IMR-90 (cell line): ENCODE measurements around the gene SELENOM. TPM values are rescaled to one million over a fixed set of nuclear protein-coding genes. Genes with fewer than 3 reads are reported as not detected.

ENCODE experiments used
- ATAC-seq: fragments of 200-7000 bp; cut with Tn5 transposase; 2 replicates; pipeline ENCODE4 v1.9.1; 2020; ENCODE audit warnings: low read depth, mild to moderate bottlenecking, moderate library complexity
- BruUV-seq: library from RNA; stranded (reverse); fragments of 400-500 nt; replicated peaks from 2 replicates; lab custom pipeline; 2021; lab: Mats Ljungman, UMichigan
- CTCF ChIA-PET: fragments of 300-600 bp; formaldehyde crosslinking; extraction: SDS; loops from one replicate; lab custom pipeline; 2021; ENCODE audit warnings: antibody characterized with exemption; lab: Yijun Ruan, JAX
- POLR2A ChIA-PET: fragments of 300-600 bp; sonication (Branson Sonifier 250); formaldehyde crosslinking; loops from one replicate; lab custom pipeline; 2022; ENCODE audit warnings: antibody characterized with exemption; ENCODE audit not compliant: unreplicated experiment; lab: Charles Lee
- DNase-seq: peaks from one replicate; pipeline ENCODE4 v3.0.0; 2013
- H2AFZ ChIP-seq: replicated peaks from 2 replicates; pipeline ENCODE3; 2013; ENCODE audit warnings: low read length, mild to moderate bottlenecking; ENCODE audit not compliant: poor library complexity
- H2AK5ac ChIP-seq: 2 replicates; pipeline ENCODE4 v1.6.1; 2013; ENCODE audit warnings: low read depth, low read length, inconsistent platforms
- H2AK9ac ChIP-seq: replicated peaks from 2 replicates; pipeline ENCODE3; 2013; ENCODE audit warnings: mild to moderate bottlenecking, low read depth, low read length, moderate library complexity; ENCODE audit not compliant: poor library complexity
- H2BK120ac ChIP-seq: 2 replicates; pipeline ENCODE4 v1.6.1; 2013; ENCODE audit warnings: low read depth, low read length, inconsistent platforms
- H2BK15ac ChIP-seq: 3 replicates; pipeline ENCODE4 v1.6.1; 2013; ENCODE audit warnings: low read depth, low read length, inconsistent platforms
- H2BK20ac ChIP-seq: 2 replicates; pipeline ENCODE4 v1.6.1; 2013; ENCODE audit warnings: low read depth, mild to moderate bottlenecking, inconsistent platforms, low read length, moderate library complexity
- H2BK5ac ChIP-seq: 2 replicates; pipeline ENCODE4 v1.6.1; 2013; ENCODE audit warnings: mild to moderate bottlenecking, low read depth, low read length, inconsistent platforms; ENCODE audit not compliant: poor library complexity, severe bottlenecking
- H3K14ac ChIP-seq: replicated peaks from 2 replicates; pipeline ENCODE4 v1.6.1; 2013; ENCODE audit warnings: low read depth, low read length, inconsistent platforms
- H3K18ac ChIP-seq: 2 replicates; pipeline ENCODE4 v1.6.1; 2013; ENCODE audit warnings: low read depth, low read length, control low read depth
- H3K23ac ChIP-seq: 2 replicates; pipeline ENCODE4 v1.6.1; 2013; ENCODE audit warnings: low read depth, low read length, inconsistent platforms
- H3K27ac ChIP-seq: 2 replicates; pipeline ENCODE4 v1.5.1; 2013; ENCODE audit warnings: mild to moderate bottlenecking, control low read depth, low read length; ENCODE audit not compliant: insufficient read depth
- H3K27me3 ChIP-seq: 2 replicates; pipeline ENCODE4 v1.6.1; 2013; ENCODE audit warnings: low read length; ENCODE audit not compliant: control insufficient read depth, insufficient read depth
- H3K36me3 ChIP-seq: 2 replicates; pipeline ENCODE4 v1.6.1; 2013; ENCODE audit warnings: low read length, mixed read lengths; ENCODE audit not compliant: control insufficient read depth, insufficient read depth
- H3K4ac ChIP-seq: 2 replicates; pipeline ENCODE4 v1.6.1; 2013; ENCODE audit warnings: low read depth, low read length, inconsistent platforms
- H3K4me1 ChIP-seq: 2 replicates; pipeline ENCODE4 v1.6.1; 2013; ENCODE audit warnings: low read length, mixed read lengths; ENCODE audit not compliant: control insufficient read depth, insufficient read depth
- H3K4me2 ChIP-seq: 2 replicates; pipeline ENCODE4 v1.6.1; 2013; ENCODE audit warnings: low read depth, mild to moderate bottlenecking, control low read depth, low read length, moderate library complexity
- H3K4me3 ChIP-seq: 2 replicates; pipeline ENCODE4 v1.5.1; 2013; ENCODE audit warnings: low read depth, mild to moderate bottlenecking, control low read depth, low read length, moderate library complexity; ENCODE audit not compliant: insufficient read depth
- H3K56ac ChIP-seq: 2 replicates; pipeline ENCODE4 v1.6.1; 2013; ENCODE audit warnings: low read length, inconsistent platforms; ENCODE audit not compliant: insufficient read depth; ENCODE audit errors: extremely low read depth
- H3K79me1 ChIP-seq, 2 experiments: 2 replicates each; pipeline ENCODE4 v1.6.1; 2013; ENCODE audit warnings: low read length in 2 of 2, inconsistent platforms in 1 of 2, low read depth in 1 of 2
- H3K9ac ChIP-seq: 2 replicates; pipeline ENCODE4 v1.6.1; 2013; ENCODE audit warnings: low read depth, low read length, control low read depth
- H3K9me1 ChIP-seq: 2 replicates; pipeline ENCODE4 v1.6.1; 2013; ENCODE audit warnings: low read length, inconsistent platforms; ENCODE audit not compliant: insufficient read depth
- H3K9me3 ChIP-seq: 2 replicates; pipeline ENCODE4 v1.6.1; 2013; ENCODE audit warnings: low read length; ENCODE audit not compliant: control insufficient read depth, insufficient read depth
- H4K20me1 ChIP-seq: 2 replicates; pipeline ENCODE4 v1.6.1; 2013; ENCODE audit warnings: low read length, inconsistent platforms; ENCODE audit not compliant: insufficient read depth
- H4K5ac ChIP-seq: 2 replicates; pipeline ENCODE4 v1.6.1; 2013; ENCODE audit warnings: mild to moderate bottlenecking, low read depth, low read length, control low read depth
- H4K8ac ChIP-seq, 2 experiments: 2 replicates each; pipeline ENCODE4 v1.6.1; 2013; ENCODE audit warnings: low read depth in 2 of 2, low read length in 2 of 2, control low read depth in 1 of 2, inconsistent platforms in 1 of 2
- H4K91ac ChIP-seq: 2 replicates; pipeline ENCODE4 v1.6.1; 2013; ENCODE audit warnings: low read depth, low read length, inconsistent platforms; ENCODE audit not compliant: insufficient read depth
- BHLHE40 ChIP-seq: fragments of 150-350 bp; IDR thresholded peaks from 2 replicates; pipeline ENCODE4 v1.6.1; 2016; ENCODE audit warnings: mild to moderate bottlenecking, low read depth, low read length
- CEBPB ChIP-seq: IDR thresholded peaks from 2 replicates; pipeline ENCODE4 v1.6.1; 2012; ENCODE audit warnings: low read depth, low read length, improper control_type of control experiment
- CHD1 ChIP-seq: IDR thresholded peaks from 2 replicates; pipeline ENCODE4 v1.6.1; 2012; ENCODE audit warnings: low read depth, low read length, improper control_type of control experiment
- FOS ChIP-seq: fragments of 150-350 bp; IDR thresholded peaks from 2 replicates; pipeline ENCODE4 v1.6.1; 2016; ENCODE audit warnings: low read depth, low read length
- MAFK ChIP-seq: IDR thresholded peaks from 2 replicates; pipeline ENCODE4 v1.6.1; 2012; ENCODE audit warnings: low read depth, low read length, improper control_type of control experiment
- MAZ ChIP-seq: IDR thresholded peaks from 2 replicates; pipeline ENCODE4 v1.6.1; 2012; ENCODE audit warnings: low read depth, mild to moderate bottlenecking, low read length, improper control_type of control experiment, moderate library complexity, borderline replicate concordance
- MXI1 ChIP-seq: IDR thresholded peaks from 2 replicates; pipeline ENCODE4 v1.6.1; 2012; ENCODE audit warnings: low read depth, mild to moderate bottlenecking, low read length, moderate library complexity, borderline replicate concordance
- NFE2L2 ChIP-seq: fragments of 150-350 bp; IDR thresholded peaks from 2 replicates; pipeline ENCODE4 v1.6.1; 2016; ENCODE audit warnings: low read depth, mild to moderate bottlenecking, low read length
- POLR2A ChIP-seq: IDR thresholded peaks from 2 replicates; pipeline ENCODE4 v1.6.1; 2012; ENCODE audit warnings: mild to moderate bottlenecking, low read depth, low read length
- RAD21 ChIP-seq: IDR thresholded peaks from 2 replicates; pipeline ENCODE4 v1.6.1; 2012; ENCODE audit warnings: low read length, improper control_type of control experiment
- RCOR1 ChIP-seq: IDR thresholded peaks from 2 replicates; pipeline ENCODE4 v1.6.1; 2012; ENCODE audit warnings: mild to moderate bottlenecking, low read length, improper control_type of control experiment; ENCODE audit not compliant: insufficient replicate concordance
- RFX5 ChIP-seq: IDR thresholded peaks from 2 replicates; pipeline ENCODE4 v1.8.0; 2012; ENCODE audit warnings: low read depth, mild to moderate bottlenecking, low read length, moderate library complexity
- SMC3 ChIP-seq: fragments of 150-350 bp; IDR thresholded peaks from 2 replicates; pipeline ENCODE4 v1.6.1; 2016; ENCODE audit warnings: low read depth, mild to moderate bottlenecking, antibody characterized with exemption, low read length, moderate library complexity
- WGBS, 2 experiments: methylation state at CpG; one replicate each; pipeline versions ENCODE4 v1.1.5 to v1.1.7; 2013; ENCODE audit warnings: missing lambda C conversion rate in 2 of 2; ENCODE audit not compliant: insufficient read length in 1 of 2; ENCODE audit errors: extremely low coverage in 2 of 2; 5-methylcytosine and 5-hydroxymethylcytosine counted together
- dilution Hi-C: fragments of 300-500 bp; cut with HindIII; formaldehyde crosslinking; loops from one replicate; pipeline ENCODE4 v1.14.3; 2018; ENCODE audit warnings: low sequenced_read_pairs; ENCODE audit not compliant: unreplicated experiment
- in situ Hi-C: fragments of 300-500 bp; cut with MboI; formaldehyde crosslinking; loops from 3 replicates; pipeline ENCODE4 v1.14.3; 2019; ENCODE audit warnings: low sequenced_read_pairs, inconsistent platforms, mixed read lengths
- intact Hi-C: fragments of 100-400 bp; cut with micrococcal nuclease; formaldehyde crosslinking; loops from 2 replicates; pipeline ENCODE4 v1.10.0; 2022
- polyA plus RNA-seq, 3 experiments: library from polyadenylated mRNA; depleted of rRNA; stranded (reverse); fragments of >200 nt; gene quantifications; 2 replicates each; pipeline ENCODE4 v1.2.3, GENCODE V29; 2012; ENCODE audit warnings: low replicate concordance in 1 of 3
- total RNA-seq: library from RNA; depleted of rRNA; stranded (reverse); fragments of >200 nt; gene quantifications from 2 replicates; pipeline ENCODE4 v1.2.3, GENCODE V29; 2012
- TF ChIP-seq, protein P1 (sequence below): fragments of 150-350 bp; IDR thresholded peaks from 2 replicates; pipeline ENCODE4 v1.6.1; 2016; ENCODE audit warnings: low read depth, mild to moderate bottlenecking, low read length, moderate library complexity, borderline replicate concordance
- TF ChIP-seq, protein P2 (sequence below): conservative IDR thresholded peaks from 2 replicates; pipeline ENCODE4 v1.5.1; 2012; ENCODE audit warnings: mild to moderate bottlenecking, low read depth, low read length, improper control_type of control experiment
- TF ChIP-seq, protein P3 (sequence below): fragments of 150-350 bp; IDR thresholded peaks from 2 replicates; pipeline ENCODE4 v1.6.1; 2017; ENCODE audit warnings: mild to moderate bottlenecking, antibody characterized with exemption, low read length, low read depth

Gene SELENOM
- total and polyA plus RNA-seq, 2 of the 4 experiments (the other 2 are of a cell fraction): 46.2 to 270 TPM

DNA sequence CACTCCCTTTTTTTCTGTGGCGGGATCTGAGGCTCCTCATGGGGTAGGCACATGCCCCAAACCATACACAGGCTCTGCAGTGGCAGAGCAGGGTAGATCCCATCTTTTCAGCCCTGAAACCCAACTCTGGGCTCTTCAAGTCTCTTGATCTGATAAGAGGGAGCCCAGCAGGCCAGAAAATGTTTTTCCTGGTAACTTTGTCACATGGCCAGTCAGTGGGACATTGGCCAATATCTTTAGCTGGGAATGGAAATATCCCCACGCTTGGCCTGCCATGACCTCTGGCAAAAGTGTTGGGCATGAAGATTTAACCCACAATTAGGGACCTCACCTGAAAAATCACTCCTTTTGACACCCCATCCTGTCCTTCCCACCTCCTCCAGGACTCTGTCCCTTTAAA, 23.5 kb upstream of the SELENOM start:
- Histone ChIP-seq H3K27ac (no peak overlapping the region), H3K4me2 (no peak overlapping the region), H3K23ac (no peak overlapping the region), H3K9me1 (no peaks in the 10 kb centered on the region), H3K4me1 (no peaks in the 10 kb centered on the region), H4K8ac (no peak overlapping the region), H3K56ac (no peak overlapping the region), H2AFZ (no peak overlapping the region), H2BK120ac (no peak overlapping the region), H3K18ac (no peak overlapping the region), H2BK20ac (no peak overlapping the region), H3K9me3 (no peaks in the 10 kb centered on the region), H3K14ac (no peak overlapping the region), H2BK15ac (no peak overlapping the region), H3K79me1 (no peaks in the 10 kb centered on the region), H3K27me3 (no peaks in the 10 kb centered on the region; the same call in 1 of the 2 replicates), H4K5ac (no peak overlapping the region), H3K9ac (no peak overlapping the region), H3K36me3 (no peaks in the 10 kb centered on the region), H3K4ac (no peak overlapping the region), H2AK9ac (no peak overlapping the region), H2AK5ac (no peak overlapping the region), H4K20me1 (no peaks in the 10 kb centered on the region), H4K91ac (no peak overlapping the region), H3K4me3 (no peak overlapping the region), H2BK5ac (no peak overlapping the region)
- CTCF ChIA-PET: no interaction called here
- POLR2A ChIA-PET: no interaction called here
- ATAC-seq (no peak), DNase-seq (no peak)
- in situ Hi-C loops (no loop called here), dilution Hi-C loops (no loop called here), intact Hi-C loops (no loop called here)
- BruUV-seq: no TSS peak
- WGBS, 2 experiments: 60% methylated on average over 1 of the region's 2 CpGs; no CpG with 5 or more reads in 1 of the 2 experiments
- TF ChIP-seq, protein P1, sequence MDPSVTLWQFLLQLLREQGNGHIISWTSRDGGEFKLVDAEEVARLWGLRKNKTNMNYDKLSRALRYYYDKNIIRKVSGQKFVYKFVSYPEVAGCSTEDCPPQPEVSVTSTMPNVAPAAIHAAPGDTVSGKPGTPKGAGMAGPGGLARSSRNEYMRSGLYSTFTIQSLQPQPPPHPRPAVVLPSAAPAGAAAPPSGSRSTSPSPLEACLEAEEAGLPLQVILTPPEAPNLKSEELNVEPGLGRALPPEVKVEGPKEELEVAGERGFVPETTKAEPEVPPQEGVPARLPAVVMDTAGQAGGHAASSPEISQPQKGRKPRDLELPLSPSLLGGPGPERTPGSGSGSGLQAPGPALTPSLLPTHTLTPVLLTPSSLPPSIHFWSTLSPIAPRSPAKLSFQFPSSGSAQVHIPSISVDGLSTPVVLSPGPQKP: no peak
- TF ChIP-seq RCOR1 (no peak), SMC3 (no peak), RAD21 (no peak), MAZ (no peak), NFE2L2 (no peak), CHD1 (no peak), RFX5 (no peak), MAFK (no peak), CEBPB (no peak), POLR2A (no peak), BHLHE40 (no peak), MXI1 (no peak), FOS (no peak)
- TF ChIP-seq, protein P2, sequence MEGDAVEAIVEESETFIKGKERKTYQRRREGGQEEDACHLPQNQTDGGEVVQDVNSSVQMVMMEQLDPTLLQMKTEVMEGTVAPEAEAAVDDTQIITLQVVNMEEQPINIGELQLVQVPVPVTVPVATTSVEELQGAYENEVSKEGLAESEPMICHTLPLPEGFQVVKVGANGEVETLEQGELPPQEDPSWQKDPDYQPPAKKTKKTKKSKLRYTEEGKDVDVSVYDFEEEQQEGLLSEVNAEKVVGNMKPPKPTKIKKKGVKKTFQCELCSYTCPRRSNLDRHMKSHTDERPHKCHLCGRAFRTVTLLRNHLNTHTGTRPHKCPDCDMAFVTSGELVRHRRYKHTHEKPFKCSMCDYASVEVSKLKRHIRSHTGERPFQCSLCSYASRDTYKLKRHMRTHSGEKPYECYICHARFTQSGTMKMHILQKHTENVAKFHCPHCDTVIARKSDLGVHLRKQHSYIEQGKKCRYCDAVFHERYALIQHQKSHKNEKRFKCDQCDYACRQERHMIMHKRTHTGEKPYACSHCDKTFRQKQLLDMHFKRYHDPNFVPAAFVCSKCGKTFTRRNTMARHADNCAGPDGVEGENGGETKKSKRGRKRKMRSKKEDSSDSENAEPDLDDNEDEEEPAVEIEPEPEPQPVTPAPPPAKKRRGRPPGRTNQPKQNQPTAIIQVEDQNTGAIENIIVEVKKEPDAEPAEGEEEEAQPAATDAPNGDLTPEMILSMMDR: no peak
- TF ChIP-seq, protein P3, sequence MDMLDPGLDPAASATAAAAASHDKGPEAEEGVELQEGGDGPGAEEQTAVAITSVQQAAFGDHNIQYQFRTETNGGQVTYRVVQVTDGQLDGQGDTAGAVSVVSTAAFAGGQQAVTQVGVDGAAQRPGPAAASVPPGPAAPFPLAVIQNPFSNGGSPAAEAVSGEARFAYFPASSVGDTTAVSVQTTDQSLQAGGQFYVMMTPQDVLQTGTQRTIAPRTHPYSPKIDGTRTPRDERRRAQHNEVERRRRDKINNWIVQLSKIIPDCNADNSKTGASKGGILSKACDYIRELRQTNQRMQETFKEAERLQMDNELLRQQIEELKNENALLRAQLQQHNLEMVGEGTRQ: no peak
